ENCODE results near the gene LY86.
A peak's percentile ranks its signal among the peaks of the same experiment; 100 is the strongest.

LY86 gene

GRCh38 chr6:6588064-6588923, at the start of gene LY86:
LY86 (plus strand) TSS chr6:6588720; CDS start chr6:6588735, 15 bp downstream.
- peak; percentile 5 for DNase-seq

- DNase-seq: no peak
Observed at GRCh38 chr6:6539036-6539435, 49.5 kb upstream of the LY86 start.

GRCh38 chr6:6542357-6542756, 46.2 kb upstream of the LY86 start:
- no peak for DNase-seq

- DNase-seq: no peak
Observed at GRCh38 chr6:6543181-6543879, 45.2 kb upstream of the LY86 start.

DNA sequence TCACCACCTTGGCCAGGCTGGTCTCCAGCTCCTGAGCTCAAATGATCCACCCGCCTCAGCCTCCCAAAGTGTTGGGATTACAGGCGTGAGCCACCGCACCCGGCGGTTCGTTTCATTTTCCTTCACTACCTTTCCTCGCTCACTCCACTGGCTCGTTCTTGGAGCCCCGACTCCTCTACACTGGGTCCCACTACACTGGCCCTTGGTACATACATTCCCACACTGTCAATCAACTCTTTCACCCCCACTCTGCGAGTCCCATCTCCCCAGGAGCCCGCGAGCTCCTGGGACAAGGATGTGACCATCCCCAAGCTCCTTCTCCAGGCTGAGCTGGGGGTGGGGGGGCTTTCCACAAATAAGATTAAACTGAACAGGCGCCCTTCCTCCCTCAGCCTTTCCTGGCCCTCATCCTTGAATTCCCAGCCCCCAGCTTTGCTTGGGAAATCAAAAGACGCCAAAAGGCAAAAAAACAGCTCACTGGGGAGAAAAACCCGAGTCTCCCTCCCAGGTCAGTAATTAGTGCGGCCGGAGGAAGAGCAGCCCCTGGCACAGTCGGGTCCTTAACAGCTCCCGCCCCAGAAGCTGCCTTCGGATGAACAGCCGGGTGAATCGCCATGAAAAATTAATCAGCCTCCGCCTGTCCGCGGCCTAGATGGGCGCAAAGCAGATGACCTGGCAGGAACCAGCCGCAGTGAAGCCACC, 42.8 kb upstream of the LY86 start:
- DNase-seq: no peak

GRCh38 chr6:6546318-6547109, 42.0 kb upstream of the LY86 start:
- DNase-seq: no peak

DNA sequence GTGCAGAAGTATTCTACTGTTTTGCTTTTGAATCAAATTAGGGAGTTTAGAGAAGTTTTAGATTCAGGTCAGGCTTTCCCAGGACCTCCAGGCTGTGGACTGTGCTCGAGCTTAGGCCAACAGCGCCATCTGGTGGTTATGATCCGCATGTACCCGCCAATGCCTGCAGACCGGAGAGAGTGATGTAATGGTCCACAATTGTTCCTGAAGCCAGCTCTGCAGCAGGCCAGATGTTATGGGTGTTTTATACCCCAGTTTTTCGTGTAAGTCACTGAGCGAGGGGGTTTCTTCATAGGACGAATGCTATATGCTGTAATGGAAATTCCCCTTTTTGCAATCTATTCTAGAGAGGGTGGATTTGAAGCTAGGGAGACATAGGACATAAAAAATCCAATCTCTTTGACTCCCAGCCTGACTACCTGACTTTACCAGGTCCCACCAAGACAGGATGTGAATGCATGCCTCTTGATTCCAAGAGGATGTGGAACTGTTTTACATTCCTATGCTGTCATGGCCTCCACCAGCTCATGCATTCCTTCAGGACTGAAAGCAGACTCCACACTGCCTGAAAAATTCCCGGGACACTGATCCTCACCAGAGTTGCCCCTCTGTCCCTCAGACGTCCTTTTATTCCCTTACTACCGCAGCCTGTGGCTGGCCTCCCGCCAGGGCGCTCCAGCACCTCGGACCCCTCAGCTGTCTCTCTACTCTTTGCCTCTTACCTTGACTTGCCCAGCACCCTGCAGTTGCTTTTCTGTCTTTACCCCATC, 41.2 kb upstream of the LY86 start:
- peak; percentile 78 for DNase-seq

- DNase-seq: no peak
Observed at GRCh38 chr6:6556161-6556737, 32.3 kb upstream of the LY86 start.

- DNase-seq: peak; percentile 35
Observed at GRCh38 chr6:6556738-6557503, 31.6 kb upstream of the LY86 start.

GRCh38 chr6:6557504-6557839, 31.0 kb upstream of the LY86 start:
- DNase-seq: no peak

- no peak for DNase-seq
Observed at GRCh38 chr6:6557886-6558285, 30.6 kb upstream of the LY86 start.

- no peak for DNase-seq
Observed at GRCh38 chr6:6559994-6560570, 28.4 kb upstream of the LY86 start.

DNA sequence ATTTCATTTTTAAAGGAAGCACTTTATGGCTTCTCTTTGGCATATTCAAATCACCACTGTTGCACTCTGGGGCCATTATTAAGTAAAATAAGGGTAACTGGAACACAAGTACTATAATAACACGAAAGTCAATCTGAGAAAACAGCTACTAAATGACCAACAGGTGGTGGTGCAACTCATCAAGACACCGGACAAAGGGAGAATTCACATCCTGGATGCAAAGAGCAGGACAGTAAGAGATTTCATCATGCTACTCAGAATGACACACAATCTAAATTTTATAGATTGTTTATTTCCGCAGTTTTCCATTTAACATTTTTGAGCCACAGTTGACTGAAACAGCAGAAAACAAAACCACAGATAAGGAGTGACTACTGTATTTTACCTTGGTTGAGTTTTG, 27.6 kb upstream of the LY86 start:
- DNase-seq: no peak

DNA sequence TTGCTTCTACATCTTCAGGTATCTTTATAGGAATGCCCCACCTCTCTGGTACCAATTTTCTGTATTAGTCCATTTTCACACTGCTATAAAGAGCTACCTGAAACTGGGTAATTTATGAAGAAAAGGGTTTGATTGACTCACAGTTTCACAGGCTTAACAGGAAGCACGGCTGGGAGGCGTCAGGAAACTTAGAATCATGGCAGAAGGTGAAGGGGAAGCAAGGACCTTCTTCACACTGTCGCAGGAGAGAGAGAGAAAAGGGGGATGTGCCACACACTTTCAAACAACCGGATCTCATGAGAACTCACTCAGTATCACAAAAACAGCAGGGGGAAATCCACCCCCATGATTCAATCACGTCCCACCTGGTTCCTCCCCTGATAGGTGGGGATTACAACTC, 24.4 kb upstream of the LY86 start:
- no peak for DNase-seq

- DNase-seq: no peak
Observed at GRCh38 chr6:6565069-6565468, 23.5 kb upstream of the LY86 start.

GRCh38 chr6:6565488-6565887, 23.0 kb upstream of the LY86 start:
- no peak for DNase-seq

- DNase-seq: no peak
Observed at GRCh38 chr6:6566766-6567165, 21.8 kb upstream of the LY86 start.

DNA sequence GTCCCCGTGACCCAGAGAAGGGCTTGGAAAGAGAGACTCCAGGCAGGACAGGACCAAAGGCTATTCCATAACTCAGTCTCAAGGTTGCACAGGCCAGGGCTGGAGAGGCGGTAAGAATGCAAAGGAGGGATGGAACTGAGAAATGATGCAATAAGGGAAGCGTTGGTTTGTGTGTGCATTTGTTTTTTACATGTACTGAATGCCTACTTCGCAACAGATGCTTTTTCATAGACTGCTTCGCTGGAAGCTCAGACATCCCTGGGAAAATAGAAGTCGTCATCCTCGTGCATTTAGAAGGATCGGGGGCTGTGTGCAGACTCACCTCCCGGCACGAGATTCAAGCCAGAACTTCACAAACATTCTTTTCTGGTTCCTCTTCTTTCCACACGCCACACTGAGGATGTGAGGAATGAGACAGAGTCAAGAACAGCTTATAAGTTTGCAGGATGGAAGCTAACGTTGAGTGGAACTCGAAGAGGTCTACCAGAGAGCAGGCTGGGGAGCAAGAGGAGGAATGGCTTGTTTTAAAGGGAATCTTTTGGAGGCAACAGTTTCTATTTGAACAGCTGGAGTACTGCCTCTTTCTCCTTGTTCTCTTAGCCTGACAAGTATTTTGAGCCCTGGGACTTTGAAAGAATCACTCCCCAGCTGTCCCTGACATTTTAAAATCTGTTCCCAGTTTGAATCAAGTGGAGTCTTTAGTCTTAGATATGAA, 19.3 kb upstream of the LY86 start:
- DNase-seq: no peak

- DNase-seq: no peak
Observed at GRCh38 chr6:6569811-6570164, 18.7 kb upstream of the LY86 start.

Data from CD4-positive, alpha-beta T cell treated with Interleukin-12 subunit alpha and Interleukin-12 subunit beta, for 1 hour (primary cell).